Sigmoid colon (tissue), 7 donors: ENCODE measurements around the gene HELZ2. TPM values are rescaled to one million over a fixed set of nuclear protein-coding genes. Genes with fewer than 3 reads are reported as not detected.

Source experiments
- DNase-seq: peaks from one replicate; pipeline ENCODE4 v3.0.0-alpha.2; 2019
- H3K27ac ChIP-seq, 4 donors: fragments of 200-600 bp; sonication (generic); one replicate each; pipeline ENCODE4 v1.5.1; 2016 to 2019; ENCODE audit warnings: mild to moderate bottlenecking in 1 of 4
- H3K27me3 ChIP-seq, 3 donors: fragments of 200-600 bp; sonication (generic); one replicate each; pipeline ENCODE4 v1.5.1; 2019; ENCODE audit warnings: mild to moderate bottlenecking in 1 of 3
- H3K36me3 ChIP-seq, 4 donors: fragments of 200-600 bp; sonication (generic); one replicate each; pipeline ENCODE4 v1.5.1; 2016 to 2019
- H3K4me1 ChIP-seq, 4 donors: fragments of 200-600 bp; sonication (generic); one replicate each; pipeline ENCODE4 v1.5.1; 2017 to 2019
- H3K4me3 ChIP-seq, 4 donors: fragments of 200-600 bp; sonication (generic); one replicate each; pipeline ENCODE4 v1.5.1; 2017 to 2019; ENCODE audit warnings: mild to moderate bottlenecking in 2 of 4, moderate library complexity in 1 of 4
- H3K9me3 ChIP-seq, 4 donors: fragments of 200-600 bp in 3 of 4; sonication (generic) in 3 of 4; one replicate each; pipeline versions ENCODE4 v1.5.1 to v1.6.1; 2013 to 2019
- CTCF ChIP-seq, 4 experiments: fragments of 450-650 bp in 3 of 4; fragments of 200-600 bp in 1 of 4; IDR thresholded peaks; one replicate each; pipeline ENCODE4 v1.5.1; 2016 to 2019; ENCODE audit warnings: antibody characterized with exemption in 4 of 4, mild to moderate bottlenecking in 3 of 4, moderate library complexity in 2 of 4
- EP300 ChIP-seq, 4 donors: sonication (generic); formaldehyde crosslinking; IDR thresholded peaks; one replicate each; pipeline ENCODE4 v1.6.1; 2017; ENCODE audit warnings: antibody characterized with exemption in 4 of 4
- POLR2A ChIP-seq, 2 donors: fragments of 450-650 bp; IDR thresholded peaks; one replicate each; pipeline ENCODE4 v1.6.1; 2016; ENCODE audit warnings: antibody characterized with exemption in 2 of 2, mild to moderate bottlenecking in 2 of 2, moderate library complexity in 2 of 2
- POLR2AphosphoS5 ChIP-seq, 4 donors: sonication (generic); formaldehyde crosslinking; IDR thresholded peaks; one replicate each; pipeline ENCODE4 v1.6.1; 2017; ENCODE audit warnings: antibody characterized with exemption in 4 of 4
- WGBS, 2 donors: extraction: QIAGEN DNeasy Blood & Tissue Kit; methylation state at CpG; one replicate each; pipeline ENCODE4 v1.1.7; 2013; 5-methylcytosine and 5-hydroxymethylcytosine counted together
- intact Hi-C: fragments of 100-400 bp; cut with DNase I; formaldehyde crosslinking; loops from one replicate; pipeline ENCODE4 v1.15.1; 2023
- polyA plus RNA-seq, 3 donors: library from polyadenylated mRNA; stranded (reverse); fragments of 200-250 nt; gene quantifications; one replicate each; pipeline ENCODE4 v1.2.3, GENCODE V29; 2013
- total RNA-seq, 4 donors: library from RNA; depleted of rRNA; stranded (reverse); fragments of >200 nt; gene quantifications; one replicate each; pipeline ENCODE4 v1.1.0, GENCODE V29; 2016
- donor health status: healthy with polysubstance abuse.
- donor health status: Bipolar disorder and iron deficiency.
- donor health status: healthy.

The HELZ2 gene
- total RNA-seq = 10 to 100 TPM in 3 of 4 donors, 1 to 10 TPM in 1; 9.5 to 48.1 (median 15.4) TPM
- polyA plus RNA-seq = 10 to 100 TPM in 1 of 3 donors, 1 to 10 TPM in 2; 1.2 to 38.4 (median 3.5) TPM

GRCh38 chr20:63574156-63574828, at the start of gene HELZ2:
Gene HELZ2, minus strand, starts transcription at chr20:63574239. Its CDS starts 1,854 bp downstream, at chr20:63572385.
- WGBS, 2 donors = 5 to 8% methylated on average over 40 of the region's 40 CpGs
- intact Hi-C loops = loop anchor here (2.0 to 5.0 kb wide), 2 partner anchors 53 to 78 kb away; partner anchors contain the start of genes GMEB2 and STMN3
- peak; percentile 90 for DNase-seq
- Histone ChIP-seq H3K4me1 (peaks cover 0 to 29% (median 27%) of the 10 kb centered on the region in 4 donors), H3K36me3 (peaks cover 0 to 10% (median 0%) of the 10 kb centered on the region in 4 donors), H3K9me3 (no peaks in the 10 kb centered on the region), H3K4me3 (peak within 1 kb of the TSS; percentile 88 to 97 (median 92)), H3K27me3 (no peaks in the 10 kb centered on the region), H3K27ac (peak within 1 kb of the TSS; percentile 78 to 87 (median 81))
- TF ChIP-seq CTCF (IDR thresholded peaks at IDR 0.05) (no peak), POLR2A (IDR thresholded peaks at IDR 0.05) (no peak), EP300 (IDR thresholded peaks at IDR 0.05) (no peak), POLR2AphosphoS5 (IDR thresholded peaks at IDR 0.05) (peak; percentile 75 to 90 (median 84))

- WGBS, 2 donors = 93 to 98% methylated on average over 14 of the region's 14 CpGs
- Histone ChIP-seq H3K9me3 (no peaks in the 10 kb centered on the region), H3K27me3 (no peaks in the 10 kb centered on the region), H3K4me3 (no peak overlapping the region), H3K27ac (no peak overlapping the region), H3K36me3 (peaks cover 0 to 15% (median 8%) of the 10 kb centered on the region in 4 donors), H3K4me1 (peaks cover 0 to 21% (median 10%) of the 10 kb centered on the region in 4 donors)
- intact Hi-C loops = no loop called here
- DNase-seq = no peak
- TF ChIP-seq EP300 (IDR thresholded peaks at IDR 0.05) (no peak), POLR2A (IDR thresholded peaks at IDR 0.05) (no peak), POLR2AphosphoS5 (IDR thresholded peaks at IDR 0.05) (no peak), CTCF (IDR thresholded peaks at IDR 0.05) (no peak)
Measured at GRCh38 chr20:63622732-63623131, 48.7 kb upstream of the HELZ2 start.

GRCh38 chr20:63622096-63622495, 48.1 kb upstream of the HELZ2 start:
- Histone ChIP-seq H3K4me1 (peaks cover 0 to 14% (median 7%) of the 10 kb centered on the region in 4 donors), H3K27ac (no peak overlapping the region), H3K36me3 (peaks cover 0 to 21% (median 13%) of the 10 kb centered on the region in 4 donors), H3K27me3 (no peaks in the 10 kb centered on the region), H3K4me3 (no peak overlapping the region), H3K9me3 (no peaks in the 10 kb centered on the region)
- intact Hi-C loops = no loop called here
- 95 to 97% methylated on average over 4 of the region's 4 CpGs for WGBS, 2 donors
- DNase-seq = no peak
- TF ChIP-seq CTCF (IDR thresholded peaks at IDR 0.05) (no peak), POLR2A (IDR thresholded peaks at IDR 0.05) (no peak), POLR2AphosphoS5 (IDR thresholded peaks at IDR 0.05) (no peak), EP300 (IDR thresholded peaks at IDR 0.05) (no peak)

GRCh38 chr20:63620991-63621390, 47.0 kb upstream of the HELZ2 start:
- Histone ChIP-seq H3K4me1 (peaks cover 0 to 11% (median 6%) of the 10 kb centered on the region in 4 donors), H3K36me3 (peaks cover 0 to 32% (median 19%) of the 10 kb centered on the region in 4 donors), H3K27me3 (no peaks in the 10 kb centered on the region), H3K4me3 (no peak overlapping the region), H3K9me3 (no peaks in the 10 kb centered on the region), H3K27ac (no peak overlapping the region)
- intact Hi-C loops = no loop called here
- TF ChIP-seq EP300 (IDR thresholded peaks at IDR 0.05) (no peak), CTCF (IDR thresholded peaks at IDR 0.05) (no peak), POLR2AphosphoS5 (IDR thresholded peaks at IDR 0.05) (no peak), POLR2A (IDR thresholded peaks at IDR 0.05) (no peak)
- 81 to 91% methylated on average over 8 of the region's 8 CpGs for WGBS, 2 donors
- DNase-seq = no peak
